COLO668 (cell line): Measurements from ENCODE around the gene BRD1.
"Not testable (repeated sequence)": the region's sequence is repeated elsewhere in the genome, so short reads cannot be mapped to it uniquely, and the experiment has no call there.

Experiments used
- DNase-seq: peaks from one replicate; lab custom pipeline; 2025; ENCODE audit not compliant: unreplicated experiment; lab: John Stamatoyannopoulos, UW

Gene BRD1

DNA sequence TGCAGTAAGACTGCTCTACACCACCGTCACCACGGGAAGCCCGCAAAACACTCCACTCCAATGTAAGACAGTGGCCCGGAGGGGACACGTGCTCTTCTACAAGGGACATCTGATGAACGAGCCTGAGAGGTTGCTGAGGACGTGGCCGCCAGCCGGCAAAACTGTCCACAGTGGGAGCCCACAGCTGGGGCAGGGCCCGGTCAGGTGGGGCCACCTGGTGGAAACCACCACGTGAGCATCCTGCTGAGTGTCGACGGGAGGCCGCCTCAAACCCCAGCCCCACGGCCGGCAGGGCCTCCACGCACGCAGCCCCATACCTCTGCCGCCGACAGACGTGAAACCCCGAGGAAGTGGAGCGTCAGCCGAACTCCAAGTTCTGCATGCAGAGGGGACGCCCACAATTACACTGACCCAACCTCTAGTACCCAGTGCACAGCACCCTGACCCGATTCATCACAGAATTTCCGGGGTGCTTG is 42.6 kb downstream of the BRD1 start:
- no peak for DNase-seq

DNA sequence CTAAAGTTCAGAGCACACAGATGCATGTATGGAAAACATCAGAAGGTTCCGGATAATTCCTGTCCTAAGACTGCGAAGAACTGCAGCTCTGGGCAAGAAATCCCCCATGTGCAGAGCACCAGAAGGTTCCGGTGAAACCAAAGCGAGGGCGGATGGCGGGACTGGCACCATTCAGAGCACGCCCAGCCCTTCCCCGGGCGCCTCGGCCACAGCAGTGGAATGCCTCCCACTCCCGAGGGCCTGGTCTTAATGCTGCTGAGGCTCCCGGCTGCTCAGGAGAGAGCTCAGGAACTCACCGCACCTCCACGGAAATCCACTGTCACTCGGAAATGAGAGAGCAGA is 43.1 kb downstream of the BRD1 start:
- DNase-seq = no peak

DNA sequence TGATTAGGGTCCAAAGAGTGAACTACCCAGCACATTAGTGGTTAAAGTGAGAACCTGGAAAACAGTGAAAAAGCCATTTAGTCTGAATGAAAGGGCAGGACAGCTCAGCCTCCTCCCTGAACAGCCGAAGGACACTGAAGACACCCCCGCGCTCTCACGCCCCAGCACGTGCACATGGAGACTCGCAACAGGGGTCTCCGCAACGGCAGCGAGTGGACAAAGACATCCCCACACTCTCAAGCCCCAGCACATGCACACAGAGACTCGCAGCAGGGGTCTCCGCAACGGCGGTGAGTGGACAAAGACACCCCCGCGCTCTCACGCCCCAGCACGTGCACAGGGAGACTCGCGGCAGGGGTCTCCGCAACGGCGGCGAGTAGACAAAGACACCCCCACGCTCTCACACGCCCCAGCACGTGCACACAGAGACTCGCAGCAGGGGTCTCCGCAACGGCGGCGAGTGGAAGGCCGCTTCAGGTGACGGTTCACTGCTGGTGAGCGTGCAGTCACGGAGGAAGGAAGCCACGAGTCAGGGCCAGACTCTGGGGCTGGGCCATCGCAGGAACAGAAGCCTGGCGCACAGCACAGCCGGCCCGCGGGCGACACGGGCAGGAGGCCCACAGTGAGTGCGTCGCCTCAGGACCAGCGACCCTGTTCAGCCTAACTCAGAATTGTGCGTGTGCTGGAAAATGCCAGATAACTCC is 43.6 kb downstream of the BRD1 start:
- DNase-seq = no peak

DNA sequence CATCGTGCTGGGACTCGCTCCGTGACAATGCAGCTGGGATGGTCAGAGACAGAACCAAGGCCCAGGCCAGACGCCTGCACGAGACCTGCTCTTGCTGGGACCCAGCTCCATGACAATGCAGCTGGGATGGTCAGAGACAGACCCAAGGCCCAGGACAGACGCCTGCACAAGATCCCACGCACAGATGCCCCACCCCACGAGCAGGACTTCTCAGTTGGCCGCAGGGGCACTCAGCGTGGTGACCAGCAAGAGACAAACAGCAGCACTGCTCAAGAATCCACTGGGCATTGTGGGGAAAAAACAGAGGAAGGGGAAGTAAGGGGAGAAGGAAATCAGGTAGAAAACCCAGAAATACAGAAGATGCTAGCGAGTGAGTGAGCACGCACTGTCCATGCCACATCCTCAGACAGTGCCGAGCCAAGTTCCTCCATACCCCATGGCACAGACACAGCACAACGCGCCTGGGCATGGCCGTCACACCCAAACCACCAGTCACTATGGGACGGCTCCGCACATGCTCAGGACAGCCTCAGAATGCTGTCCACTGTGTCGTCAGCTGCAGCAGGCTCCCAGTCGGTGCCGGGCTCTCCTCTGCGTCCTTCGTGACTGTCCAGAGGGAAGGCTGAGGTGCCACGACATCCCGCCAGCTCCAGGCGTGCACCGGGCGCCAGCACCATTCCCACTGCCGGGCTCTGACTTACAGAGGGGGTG is 44.5 kb downstream of the BRD1 start:
- no peak for DNase-seq

DNA sequence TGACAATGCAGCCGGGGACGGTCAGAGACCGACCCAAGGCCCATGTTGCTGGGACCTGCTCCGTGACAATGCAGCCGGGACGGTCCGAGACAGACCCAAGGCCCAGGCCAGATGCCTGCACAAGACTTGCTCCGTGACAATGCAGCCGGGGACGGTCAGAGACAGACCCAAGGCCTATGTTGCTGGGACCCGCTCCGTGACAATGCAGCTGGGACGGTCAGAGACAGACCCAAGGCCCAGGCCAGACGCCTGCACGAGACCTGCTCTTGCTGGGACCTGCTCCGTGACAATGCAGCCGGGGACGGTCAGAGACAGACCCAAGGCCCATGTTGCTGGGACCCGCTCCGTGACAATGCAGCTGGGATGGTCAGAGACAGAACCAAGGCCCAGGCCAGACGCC is 45.8 kb downstream of the BRD1 start:
- not testable (repeated sequence) for DNase-seq

DNA sequence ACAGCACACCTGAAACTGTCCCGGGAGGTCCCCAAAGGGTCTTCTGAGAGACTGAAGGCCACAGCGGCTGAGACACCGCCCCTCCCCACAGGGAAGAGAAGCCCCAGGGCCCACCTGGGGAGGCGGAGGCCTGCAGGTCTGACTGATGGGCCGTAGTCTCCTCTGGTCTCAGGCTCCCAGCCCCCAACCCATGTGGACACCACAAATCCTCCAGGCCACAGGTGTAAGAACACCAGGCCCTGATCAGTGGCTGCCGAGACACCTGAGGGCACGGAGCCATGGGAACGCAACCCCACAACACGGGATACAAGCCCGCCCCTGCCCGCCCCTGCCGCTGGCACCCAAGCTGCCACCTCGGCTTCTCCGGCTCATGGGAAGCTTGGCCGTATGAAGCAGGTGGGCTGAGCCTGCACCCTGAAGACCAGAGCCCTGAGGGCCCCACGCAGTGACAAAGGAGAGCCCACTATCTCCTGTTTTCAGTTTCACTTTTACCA is 46.3 kb downstream of the BRD1 start:
- no peak for DNase-seq

DNA sequence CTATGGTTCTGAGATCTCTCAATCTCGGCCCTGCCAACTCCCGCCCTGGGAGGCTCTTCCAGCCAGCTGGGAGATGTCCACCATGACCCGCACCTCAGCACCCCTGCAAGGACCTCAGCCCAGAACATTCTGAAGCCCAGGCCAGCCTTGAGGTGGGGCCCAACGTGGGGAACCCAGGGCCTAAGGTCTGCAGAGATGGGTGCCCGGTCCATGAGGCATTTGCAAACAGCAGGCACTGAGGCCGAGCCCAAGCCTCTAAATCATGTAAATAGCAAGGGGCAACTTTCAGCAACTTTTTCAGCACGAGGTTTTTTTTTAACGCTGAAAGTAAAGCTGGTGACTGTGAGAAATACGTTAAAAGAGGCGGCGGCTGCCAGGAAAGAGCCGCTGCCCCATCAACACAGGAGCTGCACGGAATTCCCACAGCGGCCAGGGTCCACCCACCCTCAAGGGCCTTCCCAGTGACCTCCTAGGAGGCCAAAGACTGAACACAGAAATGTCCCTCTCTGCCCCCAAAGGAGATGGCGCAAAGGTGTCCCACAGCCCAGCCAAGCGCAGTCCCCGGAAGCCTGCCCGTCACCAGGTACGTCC is 46.9 kb downstream of the BRD1 start:
- DNase-seq = no peak

DNA sequence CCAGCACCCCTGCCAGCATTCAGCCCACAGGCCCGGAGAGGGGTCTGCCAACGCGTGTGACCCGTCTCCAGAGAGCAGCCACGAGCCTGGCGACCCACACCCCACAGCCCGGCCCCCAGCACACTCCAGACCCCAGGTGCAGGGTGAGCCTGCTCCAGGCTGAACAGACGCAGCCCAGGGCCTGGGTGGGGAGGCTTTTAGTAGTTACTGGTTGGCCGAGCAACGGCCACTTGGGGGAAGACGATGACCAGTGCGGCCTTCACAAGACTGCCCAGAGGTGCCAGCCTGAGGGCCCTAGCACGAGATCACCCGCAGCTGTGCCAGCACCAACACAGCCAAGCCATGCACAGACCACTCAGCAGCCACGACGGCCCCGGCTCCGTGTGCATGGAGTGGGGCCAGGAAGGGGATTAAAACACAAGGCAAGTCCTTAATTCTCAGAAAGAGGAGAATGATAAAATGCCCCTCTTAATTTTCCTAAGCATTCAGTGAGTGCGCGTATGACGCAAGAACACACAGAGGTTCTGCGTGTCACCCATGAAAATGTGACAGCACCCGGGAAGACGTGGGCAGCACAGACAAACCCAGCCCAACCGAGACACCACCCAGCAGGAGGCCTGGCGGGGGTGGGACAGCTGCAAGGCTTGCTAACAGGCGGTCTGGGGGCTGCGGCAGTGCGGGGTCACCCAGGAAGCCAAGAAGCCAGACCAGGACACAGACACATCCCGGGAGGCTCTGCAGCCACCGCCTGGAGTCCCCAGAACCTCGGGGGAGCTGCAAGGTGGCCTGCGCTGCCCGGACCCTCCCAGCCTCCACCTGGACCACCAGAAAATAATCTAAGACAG is 47.6 kb downstream of the BRD1 start:
- no peak for DNase-seq

DNA sequence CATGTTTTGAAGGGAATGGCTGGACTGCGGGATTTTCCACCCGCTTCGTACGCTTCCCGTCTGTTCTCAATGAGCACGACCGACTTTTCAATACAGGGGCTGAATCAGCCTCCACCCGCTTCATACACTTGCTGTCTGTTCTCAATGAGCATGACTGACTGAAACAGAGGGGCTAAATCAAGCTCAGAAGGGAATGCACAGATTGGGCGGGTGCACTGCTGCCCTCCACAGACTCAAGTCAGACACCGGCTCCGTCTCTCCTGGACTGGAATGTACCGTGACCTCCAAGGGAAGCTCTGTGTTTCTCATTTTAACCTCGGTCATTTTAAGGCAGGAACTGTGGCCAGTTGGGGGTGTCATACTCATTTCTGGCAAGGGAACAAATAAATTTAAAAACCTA is 48.5 kb downstream of the BRD1 start:
- DNase-seq = no peak

DNA sequence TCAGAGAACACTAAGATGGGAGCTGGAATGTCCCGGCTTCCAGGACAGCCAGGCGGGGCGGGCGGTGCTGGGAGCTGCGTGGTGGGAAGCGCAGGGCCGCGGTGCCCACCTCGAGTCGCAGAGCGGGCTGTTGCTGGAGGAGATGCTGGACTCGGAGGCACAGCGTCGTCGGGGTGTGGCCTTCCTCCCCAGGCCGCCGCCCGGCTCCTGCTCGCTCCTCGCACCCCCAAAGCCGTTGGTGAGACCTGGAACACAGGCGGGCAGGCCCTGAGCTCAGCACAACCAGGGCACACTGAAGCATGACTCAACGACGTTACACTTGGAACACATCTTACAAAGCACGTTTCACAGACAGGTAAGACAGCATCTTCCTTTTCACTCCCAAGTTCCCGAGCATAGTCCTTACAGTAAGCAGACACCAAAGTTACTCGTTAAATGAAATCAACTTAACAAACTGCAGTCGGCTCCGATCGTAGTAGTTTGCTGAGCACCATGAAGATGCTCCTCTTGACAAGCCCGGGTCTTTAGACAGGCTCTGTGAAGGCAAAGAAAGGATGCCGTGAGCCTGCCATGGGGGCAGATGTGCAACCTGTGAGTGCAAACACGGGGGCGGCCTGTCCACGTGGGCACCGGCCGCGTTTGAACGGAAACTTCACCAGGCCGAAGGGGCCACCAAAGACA is 50.0 kb downstream of the BRD1 start:
- DNase-seq = no peak

DNA sequence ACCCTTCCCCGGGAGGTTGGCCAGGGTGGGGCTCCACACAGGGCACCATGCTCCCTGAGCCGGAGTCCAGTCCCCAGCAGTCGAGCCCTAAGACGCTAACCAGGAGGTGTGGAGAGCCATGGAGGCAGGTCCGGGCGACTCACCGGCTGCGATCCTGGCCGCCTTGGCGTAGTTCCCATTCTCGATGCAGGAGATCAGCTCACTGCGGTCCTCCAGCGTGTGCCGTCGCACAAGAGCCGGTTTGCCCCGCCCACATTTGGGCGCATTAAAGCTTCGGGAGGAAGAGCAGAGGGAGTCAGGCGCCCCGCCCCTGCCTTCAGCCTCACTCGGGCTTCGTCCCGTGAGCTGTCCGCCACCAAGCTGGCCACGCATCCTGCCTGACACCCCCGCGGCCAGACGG is 50.8 kb downstream of the BRD1 start:
- no peak for DNase-seq

DNA sequence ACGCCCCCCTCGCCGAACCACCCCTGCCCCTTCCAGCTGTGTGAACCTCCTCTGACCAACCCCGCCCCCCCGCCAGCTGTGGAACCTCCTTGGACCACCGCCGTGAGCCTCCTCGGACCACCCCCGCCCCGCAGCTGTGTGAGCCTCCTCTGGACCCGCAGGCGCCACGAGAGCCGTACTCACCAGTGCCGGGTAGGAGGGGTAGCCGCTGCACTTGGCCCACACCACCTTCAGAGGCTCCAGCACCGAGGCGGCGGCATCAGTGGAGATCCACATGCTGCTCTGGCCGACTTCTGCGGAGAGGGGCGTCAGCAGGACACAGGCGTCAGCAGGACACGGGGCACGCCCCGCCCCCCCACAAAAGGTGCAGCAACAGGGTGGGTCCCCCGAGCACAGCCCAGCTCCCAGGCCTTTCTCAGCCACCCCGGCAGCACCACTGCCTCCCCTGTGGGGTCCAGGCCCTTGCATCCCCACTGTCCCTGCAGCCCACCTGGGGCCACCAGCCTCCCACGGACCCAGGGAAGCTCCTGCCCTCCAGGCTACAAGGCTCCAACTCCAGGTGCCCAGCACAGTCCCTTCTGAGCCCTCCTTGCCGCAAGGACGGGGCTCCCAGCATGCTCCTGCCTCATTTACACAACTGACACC is 51.7 kb downstream of the BRD1 start:
- no peak for DNase-seq

DNA sequence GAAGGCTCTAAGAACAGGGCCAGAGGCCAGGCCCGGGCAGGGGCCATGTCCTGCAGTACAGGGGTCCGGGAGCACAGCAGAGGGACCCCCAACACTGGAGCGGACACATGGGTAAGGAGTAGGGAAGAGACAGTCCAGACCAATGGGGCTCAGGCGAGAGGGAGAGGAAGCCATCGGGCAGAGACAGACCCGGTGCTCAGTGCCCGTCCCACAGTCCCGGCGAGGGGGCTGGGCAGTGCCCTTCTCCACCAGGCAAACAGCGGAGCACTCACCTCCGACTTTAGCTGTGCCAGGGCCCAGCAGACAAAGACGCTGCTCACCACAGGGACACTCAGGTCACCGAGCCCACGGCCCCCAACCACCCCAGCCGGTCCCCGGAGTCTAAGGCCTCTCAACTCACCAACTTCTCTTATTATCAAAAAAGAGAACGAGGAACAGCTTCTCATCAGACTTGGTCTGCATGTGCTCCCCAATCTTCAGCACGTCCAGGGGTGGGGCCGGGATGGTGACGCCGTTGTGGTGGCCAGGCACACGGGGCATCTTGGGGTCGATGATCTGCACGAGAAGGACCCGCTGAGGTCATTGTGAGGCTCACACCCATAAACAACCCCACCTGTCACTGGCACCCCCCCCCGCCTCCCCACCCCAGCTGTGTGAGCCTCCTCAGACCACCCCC is 52.3 kb downstream of the BRD1 start:
- DNase-seq = no peak

DNA sequence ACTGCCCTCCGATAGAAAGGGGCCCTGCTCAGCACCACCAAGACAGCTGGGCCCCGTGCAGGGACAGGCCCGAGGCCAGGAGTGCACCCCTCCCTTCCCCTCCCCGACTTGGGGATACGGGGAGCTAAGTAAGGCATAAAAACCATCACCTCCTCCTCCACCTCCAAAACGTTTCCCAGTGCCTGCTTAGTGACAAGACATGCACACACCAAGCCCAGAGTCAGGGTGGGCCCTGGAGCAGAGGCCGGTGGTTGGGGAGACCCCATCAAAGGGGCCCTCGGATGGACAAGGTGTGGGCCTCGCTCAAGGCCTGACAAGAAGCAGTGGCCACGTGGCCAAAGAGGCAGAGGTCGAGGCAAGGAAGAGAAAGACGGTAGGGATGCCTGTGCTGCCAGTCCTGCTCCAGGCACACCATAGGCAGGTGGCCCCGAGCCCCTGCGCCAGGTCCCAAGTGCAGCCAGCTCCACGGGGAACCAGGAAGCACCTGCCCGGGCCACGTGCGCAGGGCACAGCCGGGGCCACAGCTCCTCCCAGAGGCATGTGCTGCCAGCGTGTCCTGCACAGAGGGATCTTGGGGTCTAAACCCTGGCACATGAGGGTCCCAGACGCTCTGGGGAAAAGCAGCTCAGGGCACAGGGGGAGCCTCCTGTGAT is 53.0 kb downstream of the BRD1 start:
- DNase-seq = no peak

DNA sequence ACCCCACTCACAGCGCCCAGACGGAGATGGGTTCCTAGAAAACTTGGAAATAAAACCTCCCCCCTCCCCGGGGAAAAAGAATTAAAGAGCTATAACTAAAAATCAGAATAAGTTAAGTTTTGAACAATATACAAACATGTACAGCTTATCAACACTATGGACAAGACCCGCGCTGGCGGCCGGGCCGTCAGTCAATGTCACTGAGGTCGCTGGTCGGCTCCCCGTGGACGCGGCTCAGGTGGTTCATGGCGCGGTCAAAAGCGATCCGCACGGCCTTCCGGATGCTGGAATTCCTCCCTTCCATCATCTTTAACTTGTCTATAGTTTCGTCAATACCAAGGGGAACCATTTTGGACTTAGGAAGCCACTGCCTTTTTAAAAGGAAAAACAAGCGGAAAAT is 53.6 kb downstream of the BRD1 start:
- no peak for DNase-seq

DNA sequence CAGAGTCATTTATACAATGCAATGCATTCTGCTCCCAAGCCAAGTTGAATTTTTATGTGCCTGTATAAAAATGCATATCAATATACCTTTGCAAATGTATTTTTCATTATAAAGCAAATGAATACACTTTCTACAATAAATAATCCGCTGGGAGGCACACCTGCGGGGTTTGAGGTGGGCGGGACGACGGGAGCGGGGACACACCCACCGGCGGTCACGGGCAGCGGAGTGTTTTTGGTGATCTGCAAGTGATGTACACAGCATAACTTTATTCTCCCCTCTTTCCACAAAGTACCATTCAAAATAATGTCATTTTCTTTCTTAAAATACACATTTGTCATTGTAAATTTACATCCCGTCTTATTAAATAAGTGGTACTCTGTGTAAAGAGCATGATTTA is 54.1 kb downstream of the BRD1 start:
- no peak for DNase-seq

DNA sequence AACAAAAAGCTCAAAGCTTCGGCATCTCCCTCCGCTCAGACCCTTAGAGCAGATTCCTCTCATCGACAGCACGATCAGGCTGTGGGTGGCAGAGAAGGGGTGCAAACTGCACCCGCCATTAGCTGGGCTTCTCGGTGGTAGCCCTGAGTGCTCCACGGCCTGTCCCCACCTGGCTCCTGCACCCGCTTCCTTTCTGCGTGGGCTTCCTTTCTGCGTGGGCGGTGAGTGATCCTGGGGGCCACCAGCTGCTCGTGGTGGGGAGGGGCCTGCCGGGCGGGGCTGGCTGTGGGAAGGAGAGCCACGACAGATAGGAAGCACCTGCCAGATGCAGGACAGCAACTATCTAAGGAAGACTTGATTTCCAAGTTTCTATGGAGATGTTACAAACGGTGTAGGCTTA is 55.0 kb downstream of the BRD1 start:
- no peak for DNase-seq

DNA sequence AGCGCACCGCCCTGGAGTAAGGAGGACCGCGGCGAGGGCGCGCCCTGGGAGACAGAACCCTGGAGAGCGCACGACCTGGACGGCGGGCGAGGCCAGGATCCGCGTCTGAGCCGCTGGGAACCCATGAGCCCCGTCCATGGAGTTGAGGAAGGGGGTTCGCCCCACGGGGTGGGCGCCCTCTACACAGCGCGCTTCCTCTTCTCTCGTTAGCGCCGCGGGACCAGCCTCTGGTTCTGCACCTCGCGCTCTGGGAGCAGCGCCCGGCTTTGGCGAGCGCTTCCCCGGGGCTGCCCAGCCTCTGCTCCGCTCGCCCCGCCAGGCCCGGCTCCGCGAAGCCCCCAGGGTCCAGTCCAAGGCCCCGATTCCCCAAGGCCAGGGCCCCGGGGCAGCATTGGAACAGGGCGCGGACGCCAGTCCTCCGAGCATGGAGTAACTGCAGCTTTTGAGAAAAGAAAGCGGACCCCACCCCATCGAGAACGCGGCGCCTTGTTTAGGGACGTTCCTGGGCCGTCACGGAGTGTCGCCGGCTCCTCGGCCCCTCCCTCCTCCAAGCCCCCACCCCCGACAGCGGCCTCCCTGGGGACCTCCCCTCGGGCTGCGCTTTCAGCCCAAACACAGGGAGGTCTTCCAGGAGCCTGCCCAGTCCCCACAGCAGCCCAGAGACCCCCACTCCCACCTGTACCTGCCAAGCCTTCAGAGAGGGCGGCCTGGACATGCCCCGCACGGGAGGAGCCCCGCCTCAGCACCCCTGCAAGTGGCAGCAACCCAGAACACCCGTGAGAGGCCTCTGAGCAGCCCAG is 56.2 kb downstream of the BRD1 start:
- no peak for DNase-seq
